Activated naive CD8-positive, alpha-beta T cell treated with anti-CD3 and anti-CD28 coated beads, Interleukin-2, amount 50 U/mL, for 24 hours (primary cell): Measurements from ENCODE around the gene IGFLR1.

Experiments
- ATAC-seq: fragments of 150-1000 bp; cut with Tn5 transposase; one replicate; pipeline ENCODE4 v1.10.0; 2021
- DNase-seq: peaks from one replicate; pipeline ENCODE4 v3.0.0; 2021
- H3K27ac Mint-ChIP-seq: one replicate; pipeline ENCODE4 v1.8.0; 2021; ENCODE audit warnings: mild to moderate bottlenecking, mixed read lengths
- H3K27me3 Mint-ChIP-seq: one replicate; pipeline ENCODE4 v1.8.0; 2021; ENCODE audit warnings: mixed read lengths
- H3K36me3 Mint-ChIP-seq: one replicate; pipeline ENCODE4 v1.8.0; 2021; ENCODE audit warnings: low read depth, mixed read lengths
- H3K4me1 Mint-ChIP-seq: one replicate; pipeline ENCODE4 v1.8.0; 2021; ENCODE audit warnings: mixed read lengths
- H3K4me3 Mint-ChIP-seq: one replicate; pipeline ENCODE4 v1.8.0; 2021; ENCODE audit warnings: mild to moderate bottlenecking, moderate library complexity, mixed read lengths
- H3K9me3 Mint-ChIP-seq: one replicate; pipeline ENCODE4 v1.8.0; 2021; ENCODE audit warnings: mixed read lengths

IGFLR1 gene

DNA sequence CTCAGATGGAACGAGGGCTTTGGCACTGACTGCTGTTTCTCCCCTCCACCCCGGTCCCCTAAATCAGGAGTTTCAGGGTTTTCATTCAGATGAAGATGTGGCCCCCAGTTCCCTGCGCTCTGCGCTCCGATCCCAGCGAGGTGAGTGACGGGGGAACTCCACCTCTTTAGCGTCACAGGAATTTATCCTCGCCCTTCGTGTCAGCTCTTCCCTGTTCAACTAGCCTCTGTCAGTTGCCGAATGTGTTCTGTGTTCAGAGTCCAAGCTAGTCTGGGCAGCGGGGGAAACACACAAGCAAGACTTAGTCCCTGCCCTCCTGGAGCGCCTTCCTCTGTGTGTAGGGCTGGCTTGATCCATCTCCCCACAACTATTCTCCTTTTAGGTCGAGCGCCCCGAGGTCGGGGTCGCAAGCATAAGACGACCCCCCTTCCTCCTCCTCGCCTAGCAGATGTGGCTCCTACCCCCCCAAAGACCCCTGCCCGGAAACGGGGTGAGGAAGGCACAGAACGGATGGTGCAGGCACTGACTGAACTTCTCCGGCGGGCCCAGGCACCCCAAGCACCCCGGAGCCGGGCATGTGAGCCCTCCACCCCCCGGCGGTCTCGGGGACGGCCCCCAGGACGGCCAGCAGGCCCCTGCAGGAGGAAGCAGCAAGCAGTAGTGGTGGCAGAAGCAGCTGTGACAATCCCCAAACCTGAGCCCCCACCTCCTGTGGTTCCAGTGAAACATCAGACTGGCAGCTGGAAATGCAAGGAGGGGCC lies 22.7 kb downstream of the IGFLR1 start:
- Mint-ChIP-seq H3K4me3 (peak overlapping the region; percentile 87), H3K4me1 (peaks cover 28% of the 10 kb centered on the region), H3K27ac (peak overlapping the region; percentile 92), H3K9me3 (no peaks in the 10 kb centered on the region), H3K36me3 (peaks cover 58% of the 10 kb centered on the region), H3K27me3 (no peaks in the 10 kb centered on the region)
- ATAC-seq (no peak), DNase-seq (no peak)

DNA sequence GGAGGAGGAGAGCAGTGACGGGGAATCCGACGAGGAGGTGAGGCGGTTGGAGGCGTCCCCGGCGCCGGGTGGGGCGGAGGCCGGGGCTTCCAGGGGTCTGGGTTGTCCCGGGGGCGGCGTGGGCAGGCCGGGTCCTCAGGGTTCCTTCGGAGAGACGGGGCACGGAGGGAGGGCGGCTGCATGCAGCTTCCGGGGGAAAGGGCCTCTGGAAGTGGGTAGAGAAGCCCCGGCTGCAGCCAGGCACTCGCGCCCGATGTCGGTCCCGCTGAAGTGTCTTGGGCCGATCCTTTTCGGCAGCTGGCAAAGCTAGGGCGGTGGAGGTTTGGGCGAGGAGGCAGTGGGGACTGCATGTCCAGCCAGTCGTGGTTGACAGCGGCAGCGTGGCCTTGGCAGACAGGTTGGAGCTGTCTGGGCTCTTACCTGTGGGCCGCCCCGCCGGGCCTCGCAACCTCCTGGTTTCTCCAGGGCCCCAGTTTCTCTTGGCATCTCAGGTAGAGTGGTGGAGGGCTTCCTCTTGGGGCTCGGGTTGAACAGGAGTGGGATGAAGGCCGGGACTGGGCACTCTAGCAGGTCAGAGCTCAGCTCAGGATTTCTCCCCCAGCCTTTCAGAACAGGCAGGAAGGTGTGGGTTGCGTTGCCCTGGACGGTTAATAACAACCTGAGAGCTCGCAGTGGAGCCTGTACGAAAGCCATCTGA lies 23.8 kb downstream of the IGFLR1 start:
- peaks cover 28% of the 10 kb centered on the region for H3K4me1 Mint-ChIP-seq
- peaks cover 64% of the 10 kb centered on the region for H3K36me3 Mint-ChIP-seq
- ATAC-seq (peak; percentile 3), DNase-seq (peak; percentile 73)
- peak overlapping the region; percentile 87 for H3K4me3 Mint-ChIP-seq
- H3K9me3 Mint-ChIP-seq, result no peaks in the 10 kb centered on the region
- H3K27ac Mint-ChIP-seq, result peak overlapping the region; percentile 92
- no peaks in the 10 kb centered on the region for H3K27me3 Mint-ChIP-seq

DNA sequence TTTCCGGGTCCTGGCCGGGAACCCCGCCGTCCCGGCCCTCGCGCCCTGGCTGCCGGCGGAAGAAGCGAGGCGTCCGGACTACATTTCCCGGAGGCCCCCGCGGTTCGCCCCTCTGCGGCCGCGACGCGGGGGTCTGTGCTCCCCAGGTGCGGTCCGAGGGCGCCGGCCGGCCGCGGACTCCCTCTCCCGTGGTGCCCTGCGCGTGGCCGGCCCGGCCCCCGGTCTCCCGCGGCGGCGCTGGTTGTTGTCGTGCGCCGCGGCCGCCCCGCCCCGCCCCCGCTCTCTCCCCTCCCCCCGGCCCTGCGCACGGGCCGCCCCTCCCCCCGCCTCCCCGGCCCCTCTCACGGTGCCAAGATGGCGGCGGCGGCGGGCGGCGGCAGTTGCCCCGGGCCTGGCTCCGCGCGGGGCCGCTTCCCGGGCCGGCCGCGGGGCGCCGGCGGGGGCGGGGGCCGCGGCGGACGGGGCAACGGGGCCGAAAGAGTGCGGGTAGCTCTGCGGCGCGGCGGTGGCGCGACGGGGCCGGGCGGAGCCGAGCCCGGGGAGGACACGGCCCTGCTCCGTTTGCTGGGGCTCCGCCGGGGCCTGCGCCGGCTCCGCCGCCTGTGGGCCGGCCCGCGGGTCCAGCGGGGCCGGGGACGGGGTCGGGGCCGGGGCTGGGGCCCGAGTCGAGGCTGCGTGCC lies 24.4 kb downstream of the IGFLR1 start, which contains the start of gene KMT2B:
Gene KMT2B (plus strand): TSS at position 339 of the 680 bp plus-strand sequence. CDS start 16 bp downstream, at position 355.
- H3K36me3 Mint-ChIP-seq, result peaks cover 62% of the 10 kb centered on the region
- H3K27me3 Mint-ChIP-seq, result no peaks in the 10 kb centered on the region
- ATAC-seq, result peak; percentile 47
- peak; percentile 94 for DNase-seq
- H3K4me3 Mint-ChIP-seq, result peak within 1 kb of the TSS; percentile 98
- H3K4me1 Mint-ChIP-seq, result peaks cover 30% of the 10 kb centered on the region
- H3K9me3 Mint-ChIP-seq, result no peaks in the 10 kb centered on the region
- peak within 1 kb of the TSS; percentile 100 for H3K27ac Mint-ChIP-seq

DNA sequence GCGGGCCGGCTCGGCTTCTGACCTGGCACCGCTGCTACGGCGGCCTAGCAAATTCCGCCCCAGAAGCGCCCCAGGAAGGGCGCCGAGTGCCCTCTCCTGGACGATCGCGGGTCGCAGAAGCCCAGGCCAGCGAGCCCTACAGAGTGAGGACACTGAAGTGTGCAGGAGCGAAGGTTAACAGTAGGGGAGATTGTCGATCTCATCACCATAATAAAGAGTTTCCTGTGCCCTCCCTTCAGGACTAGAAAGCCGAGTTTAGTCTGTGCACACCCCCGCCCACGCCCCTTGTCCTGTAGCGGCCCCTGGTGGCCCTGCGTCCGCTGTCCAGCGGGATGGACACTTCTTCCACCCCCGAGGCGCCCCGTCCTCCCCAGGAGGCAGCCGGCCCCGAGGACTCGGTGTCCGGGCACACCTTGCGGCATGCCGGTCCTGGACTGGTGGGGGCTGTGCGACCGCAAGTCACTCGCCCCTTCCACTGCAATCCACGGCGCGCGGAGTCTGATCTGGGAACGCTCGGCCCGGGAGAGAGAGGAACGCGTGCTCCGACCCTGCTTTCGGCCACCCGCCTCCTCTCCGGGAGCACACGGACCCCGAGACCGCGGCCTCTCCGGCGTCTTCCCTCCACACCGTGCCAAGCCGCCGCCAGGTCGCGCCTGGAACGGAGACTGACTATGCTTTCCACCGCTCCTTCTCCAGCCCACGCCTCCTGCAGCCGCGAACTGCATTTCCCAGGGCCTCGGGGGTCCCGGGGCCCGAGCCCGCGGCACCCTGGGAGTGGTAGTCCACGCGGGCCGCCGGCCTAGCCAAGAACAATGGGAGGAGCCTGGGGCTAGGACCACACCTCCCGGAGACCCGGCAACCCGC lies 25.2 kb downstream of the IGFLR1 start:
- no peaks in the 10 kb centered on the region for H3K9me3 Mint-ChIP-seq
- H3K36me3 Mint-ChIP-seq, result peaks cover 56% of the 10 kb centered on the region
- peak overlapping the region; percentile 98 for H3K4me3 Mint-ChIP-seq
- no peaks in the 10 kb centered on the region for H3K27me3 Mint-ChIP-seq
- DNase-seq (peak; percentile 88), ATAC-seq (peak; percentile 61)
- peak overlapping the region; percentile 100 for H3K27ac Mint-ChIP-seq
- H3K4me1 Mint-ChIP-seq, result peaks cover 36% of the 10 kb centered on the region

DNA sequence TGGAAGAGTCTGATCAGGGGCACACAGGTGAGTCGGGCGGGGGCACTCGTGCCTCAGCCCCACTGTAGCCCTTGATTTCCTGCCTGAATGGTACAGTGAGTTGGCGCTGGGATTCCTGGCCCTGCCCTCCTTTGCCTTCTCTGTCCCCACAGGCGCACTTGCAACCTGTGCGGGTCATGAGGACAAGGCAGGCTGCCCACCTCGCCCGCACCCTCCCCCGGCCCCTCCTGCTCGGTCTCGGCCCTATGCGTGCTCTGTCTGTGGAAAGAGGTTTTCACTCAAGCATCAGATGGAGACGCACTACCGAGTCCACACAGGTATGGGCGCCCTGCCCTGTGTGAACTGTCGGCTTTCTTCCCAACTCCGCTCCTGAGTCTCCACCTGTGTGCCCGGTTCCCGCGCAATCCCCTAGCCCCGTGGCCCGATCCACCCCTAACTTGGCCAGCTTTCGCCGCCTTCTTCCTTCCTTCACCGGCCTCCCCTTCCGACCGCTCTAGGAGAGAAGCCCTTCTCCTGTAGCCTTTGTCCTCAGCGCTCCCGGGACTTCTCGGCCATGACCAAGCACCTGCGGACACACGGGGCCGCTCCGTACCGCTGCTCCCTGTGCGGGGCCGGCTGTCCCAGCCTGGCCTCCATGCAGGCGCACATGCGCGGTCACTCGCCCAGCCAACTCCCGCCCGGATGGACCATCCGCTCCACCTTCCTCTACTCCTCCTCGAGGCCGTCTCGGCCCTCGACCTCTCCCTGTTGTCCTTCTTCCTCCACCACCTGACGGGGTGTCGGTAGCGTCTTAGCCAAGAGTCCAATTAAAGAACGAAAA lies 26.1 kb downstream of the IGFLR1 start:
- H3K4me3 Mint-ChIP-seq, result peak overlapping the region; percentile 98
- no peaks in the 10 kb centered on the region for H3K27me3 Mint-ChIP-seq
- peaks cover 42% of the 10 kb centered on the region for H3K4me1 Mint-ChIP-seq
- H3K27ac Mint-ChIP-seq, result peak overlapping the region; percentile 100
- H3K36me3 Mint-ChIP-seq, result peaks cover 55% of the 10 kb centered on the region
- ATAC-seq (no peak), DNase-seq (peak; percentile 42)
- peaks cover 4% of the 10 kb centered on the region for H3K9me3 Mint-ChIP-seq

DNA sequence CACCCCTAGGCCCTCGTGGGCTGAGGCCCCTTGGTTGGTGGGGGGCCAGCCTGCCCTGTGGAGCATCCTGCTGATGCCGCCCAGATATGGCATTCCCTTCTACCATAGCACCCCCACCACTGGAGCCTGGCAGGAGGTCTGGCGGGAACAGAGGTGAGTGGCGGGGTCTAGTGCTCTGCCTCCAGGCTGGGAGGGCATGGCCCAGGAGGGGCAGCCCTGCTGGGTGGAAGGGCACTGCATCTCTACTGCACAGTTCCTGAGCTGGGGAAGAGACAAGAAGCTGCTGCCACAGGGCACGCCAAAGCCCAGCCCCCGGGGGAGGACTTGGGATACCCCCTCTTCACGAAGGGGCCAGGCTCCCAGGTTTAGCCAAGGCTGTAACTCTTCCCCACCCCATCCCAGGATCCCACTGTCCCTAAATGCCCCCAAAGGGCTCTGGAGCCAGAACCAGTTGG lies 26.9 kb downstream of the IGFLR1 start:
- peaks cover 50% of the 10 kb centered on the region for H3K4me1 Mint-ChIP-seq
- peak overlapping the region; percentile 100 for H3K27ac Mint-ChIP-seq
- ATAC-seq, result no peak
- H3K4me3 Mint-ChIP-seq, result peak overlapping the region; percentile 98
- peak; percentile 22 for DNase-seq
- peaks cover 4% of the 10 kb centered on the region for H3K9me3 Mint-ChIP-seq
- H3K36me3 Mint-ChIP-seq, result peaks cover 55% of the 10 kb centered on the region
- H3K27me3 Mint-ChIP-seq, result no peaks in the 10 kb centered on the region

DNA sequence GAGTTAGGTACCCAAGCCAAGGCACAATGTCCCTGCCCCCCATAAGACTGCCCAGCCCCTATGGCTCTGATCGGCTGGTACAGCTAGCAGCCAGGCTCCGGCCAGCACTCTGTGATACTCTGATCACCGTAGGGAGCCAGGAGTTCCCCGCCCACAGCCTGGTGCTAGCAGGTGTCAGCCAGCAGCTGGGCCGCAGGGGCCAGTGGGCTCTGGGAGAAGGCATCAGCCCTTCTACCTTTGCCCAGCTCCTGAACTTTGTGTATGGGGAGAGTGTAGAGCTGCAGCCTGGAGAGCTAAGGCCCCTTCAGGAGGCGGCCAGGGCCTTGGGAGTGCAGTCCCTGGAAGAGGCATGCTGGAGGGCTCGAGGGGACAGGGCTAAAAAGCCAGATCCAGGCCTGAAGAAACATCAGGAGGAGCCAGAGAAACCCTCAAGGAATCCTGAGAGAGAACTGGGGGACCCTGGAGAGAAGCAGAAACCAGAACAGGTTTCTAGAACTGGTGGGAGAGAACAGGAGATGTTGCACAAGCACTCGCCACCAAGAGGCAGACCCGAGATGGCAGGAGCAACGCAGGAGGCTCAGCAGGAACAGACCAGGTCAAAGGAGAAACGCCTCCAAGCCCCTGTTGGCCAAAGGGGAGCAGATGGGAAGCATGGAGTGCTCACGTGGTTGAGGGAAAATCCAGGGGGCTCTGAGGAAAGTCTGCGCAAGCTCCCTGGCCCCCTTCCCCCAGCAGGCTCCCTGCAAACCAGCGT lies 27.5 kb downstream of the IGFLR1 start:
- Mint-ChIP-seq H3K9me3 (peaks cover 4% of the 10 kb centered on the region), H3K27me3 (no peaks in the 10 kb centered on the region), H3K4me1 (peaks cover 50% of the 10 kb centered on the region), H3K4me3 (peak overlapping the region; percentile 98), H3K27ac (peak overlapping the region; percentile 100), H3K36me3 (peaks cover 52% of the 10 kb centered on the region)
- peak; percentile 47 for DNase-seq
- ATAC-seq, result no peak

DNA sequence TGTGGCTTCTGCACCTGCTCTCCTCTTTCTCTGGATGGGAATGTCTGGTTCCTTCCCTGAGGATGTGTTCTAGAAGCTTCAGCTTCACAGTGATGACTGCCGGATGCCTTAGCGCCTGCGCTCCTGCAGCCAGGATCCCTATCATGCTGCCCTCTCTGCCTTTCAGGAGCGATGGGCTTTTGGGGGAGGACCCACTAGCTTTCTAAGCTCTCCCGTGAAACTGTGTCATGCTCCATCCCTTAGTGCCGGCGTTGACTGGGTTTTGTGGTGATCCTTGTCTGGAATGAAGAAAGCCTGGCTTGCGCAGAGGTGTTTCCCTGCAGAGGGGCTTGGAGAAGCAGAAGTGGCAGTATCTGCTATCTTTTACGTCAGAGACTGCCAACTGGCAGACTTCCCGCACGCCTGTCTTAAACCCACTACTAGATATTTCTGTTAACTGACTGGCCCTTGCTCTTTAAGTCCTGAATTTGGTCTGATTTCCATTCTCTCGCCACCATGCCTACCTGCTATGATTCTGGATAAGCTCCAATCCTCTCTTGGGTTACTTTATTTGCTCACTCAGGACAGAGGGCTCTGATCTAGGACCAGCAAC lies 28.3 kb downstream of the IGFLR1 start:
- Mint-ChIP-seq H3K9me3 (peaks cover 4% of the 10 kb centered on the region), H3K27me3 (no peaks in the 10 kb centered on the region)

DNA sequence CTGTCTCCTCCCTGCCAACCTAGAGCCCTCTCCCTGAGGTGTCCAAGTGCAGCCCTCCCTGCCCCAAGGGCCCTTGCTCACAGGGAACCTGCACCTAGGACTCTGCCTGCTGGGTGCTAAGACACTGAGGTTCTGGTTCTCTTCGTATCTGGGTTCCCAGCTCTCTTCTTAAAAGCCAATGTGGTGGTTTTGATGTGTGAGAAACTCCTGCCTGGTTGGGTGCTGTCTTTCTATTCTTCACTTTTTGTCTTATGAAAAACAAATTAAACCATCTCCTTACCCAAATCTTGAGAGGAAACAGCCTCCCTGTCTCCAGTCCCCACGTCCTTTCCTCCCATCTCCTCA lies 28.8 kb downstream of the IGFLR1 start:
- ATAC-seq, result no peak
- H3K9me3 Mint-ChIP-seq, result peaks cover 4% of the 10 kb centered on the region
- peaks cover 43% of the 10 kb centered on the region for H3K36me3 Mint-ChIP-seq
- peaks cover 49% of the 10 kb centered on the region for H3K4me1 Mint-ChIP-seq
- H3K27ac Mint-ChIP-seq, result peak overlapping the region; percentile 100
- DNase-seq, result no peak
- peak overlapping the region; percentile 98 for H3K4me3 Mint-ChIP-seq
- H3K27me3 Mint-ChIP-seq, result no peaks in the 10 kb centered on the region

More for the DNA sequence above, 28.3 kb downstream of the IGFLR1 start:
- Mint-ChIP-seq H3K4me3 (peak overlapping the region; percentile 98), H3K27ac (peak overlapping the region; percentile 100), H3K36me3 (peaks cover 47% of the 10 kb centered on the region), H3K4me1 (peaks cover 50% of the 10 kb centered on the region)
- ATAC-seq, result no peak
- no peak for DNase-seq

DNA sequence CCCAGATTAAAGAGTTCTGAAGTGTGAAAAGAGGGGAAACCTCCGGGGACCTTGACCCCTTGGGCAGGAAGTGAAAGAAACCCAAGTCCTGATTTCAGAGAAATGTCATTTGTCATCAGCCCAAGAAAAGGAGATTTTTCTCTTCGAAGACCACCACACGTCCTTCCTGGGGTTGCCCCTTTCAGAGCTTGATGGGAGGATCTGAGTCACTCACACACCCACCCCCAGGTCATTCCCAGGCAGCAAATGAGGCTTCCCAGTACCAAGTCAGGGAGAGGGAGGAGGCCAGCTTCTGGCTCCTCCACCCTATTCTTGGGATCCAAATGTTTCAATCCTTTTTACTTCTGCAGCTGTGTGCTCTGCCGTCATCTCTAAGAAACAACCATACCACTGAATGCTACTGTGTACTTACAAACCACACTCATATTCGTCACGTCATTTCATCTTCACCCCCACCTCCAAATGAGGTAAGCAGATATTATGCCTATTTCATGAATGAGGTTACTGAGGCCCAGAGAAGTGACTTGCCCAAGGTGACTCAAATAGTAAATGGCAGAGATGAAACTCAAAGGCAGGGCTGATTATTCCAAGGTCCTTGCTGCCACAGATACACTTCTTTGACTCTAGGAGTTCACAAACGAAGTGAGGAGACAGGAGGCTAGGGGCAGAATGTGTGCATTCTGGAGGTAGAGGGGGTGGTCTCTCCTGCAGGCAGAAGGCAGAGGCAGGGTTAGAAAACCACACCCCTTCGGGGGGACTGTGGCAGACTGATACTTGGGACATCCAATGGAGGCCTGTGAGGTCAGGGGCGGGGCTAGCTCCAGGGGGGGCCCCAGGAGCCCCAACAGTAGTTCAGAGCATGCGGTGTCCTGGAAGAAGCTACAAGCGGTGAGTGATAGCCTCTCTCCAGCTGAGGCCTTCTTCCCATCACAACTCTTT lies 29.4 kb downstream of the IGFLR1 start:
- H3K27ac Mint-ChIP-seq, result peak overlapping the region; percentile 100
- peak overlapping the region; percentile 98 for H3K4me3 Mint-ChIP-seq
- DNase-seq (peak; percentile 86), ATAC-seq (peak; percentile 22)
- peaks cover 42% of the 10 kb centered on the region for H3K36me3 Mint-ChIP-seq
- H3K27me3 Mint-ChIP-seq, result no peaks in the 10 kb centered on the region
- peaks cover 51% of the 10 kb centered on the region for H3K4me1 Mint-ChIP-seq
- H3K9me3 Mint-ChIP-seq, result peaks cover 4% of the 10 kb centered on the region

DNA sequence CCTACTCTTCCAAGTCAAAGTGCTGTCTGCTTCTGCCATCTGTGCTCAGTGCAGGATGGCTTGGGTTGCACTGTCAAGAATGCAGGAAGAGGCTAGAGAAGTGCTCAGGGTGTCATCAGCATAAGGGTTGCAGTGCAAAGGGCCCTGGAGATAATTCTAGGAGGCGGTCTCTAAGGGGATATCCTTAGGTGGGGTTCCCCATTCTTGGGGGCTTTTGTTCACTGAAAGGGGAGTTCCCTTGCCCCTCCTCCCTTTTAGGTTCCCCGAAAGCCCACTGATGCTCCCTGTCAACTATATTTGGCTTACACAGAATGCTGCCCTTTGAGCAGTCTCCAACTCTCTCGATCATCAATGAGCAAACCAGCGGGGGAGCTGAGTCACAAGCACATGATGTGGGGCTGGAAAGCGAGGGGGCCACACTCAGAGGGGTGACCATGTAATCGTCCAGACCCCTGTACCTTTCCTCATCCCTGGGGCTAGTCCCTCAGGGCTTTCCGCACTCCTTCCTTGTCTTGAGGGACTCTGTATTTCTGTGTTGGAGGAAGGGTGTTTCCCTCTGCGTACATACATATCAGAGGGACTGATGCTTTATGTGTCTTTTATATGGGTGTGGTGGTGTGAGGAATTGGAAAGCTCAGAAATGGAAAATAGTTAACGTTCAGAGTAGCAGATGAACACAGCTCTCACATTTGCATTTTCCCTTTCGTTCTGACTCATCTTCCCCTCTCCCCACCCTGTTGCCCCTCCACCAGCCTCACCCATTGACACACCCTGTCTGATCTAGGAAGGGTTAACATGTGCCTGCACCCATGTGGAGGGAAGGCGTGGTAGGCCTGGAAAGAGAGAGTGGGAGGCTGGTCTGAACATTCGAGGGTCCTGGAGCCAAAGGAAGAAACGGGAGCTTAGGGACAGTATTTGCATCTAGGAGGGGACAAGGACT lies 31.2 kb downstream of the IGFLR1 start:
- Mint-ChIP-seq H3K27me3 (no peaks in the 10 kb centered on the region), H3K9me3 (peaks cover 4% of the 10 kb centered on the region), H3K27ac (peak overlapping the region; percentile 100), H3K4me1 (peaks cover 45% of the 10 kb centered on the region), H3K4me3 (peak overlapping the region; percentile 54), H3K36me3 (peaks cover 31% of the 10 kb centered on the region)
- peak; percentile 79 for DNase-seq
- ATAC-seq, result peak; percentile 62
